HG03045 (cell line): ENCODE data around the gene TTC39B.

Experiments used
- ATAC-seq: cut with Tn5 transposase; IDR thresholded peaks from one replicate; pipeline ENCODE4 v1.9.1; 2021; ENCODE audit warnings: mild to moderate bottlenecking, moderate library complexity; ENCODE audit not compliant: unreplicated experiment

The TTC39B gene

DNA sequence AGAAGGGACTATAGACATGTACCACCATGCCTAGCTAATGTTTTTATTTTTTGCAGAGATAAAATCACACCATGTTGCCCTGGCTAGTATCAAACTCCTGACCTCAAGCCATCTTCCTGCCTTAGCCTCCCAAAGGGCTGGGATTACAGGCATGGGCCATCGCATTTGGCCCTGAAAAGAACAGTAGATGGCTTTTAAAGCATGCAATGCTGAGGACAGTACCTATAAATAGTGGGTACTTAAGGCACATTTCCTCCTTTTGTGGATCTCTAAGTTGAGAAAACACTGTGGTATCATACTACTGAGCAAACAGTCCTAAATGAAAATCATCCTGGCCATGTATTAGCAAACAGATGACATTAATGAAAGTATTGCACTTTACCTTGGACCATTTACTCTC is 119.4 kb downstream of the TTC39B start:
- no peak for ATAC-seq

DNA sequence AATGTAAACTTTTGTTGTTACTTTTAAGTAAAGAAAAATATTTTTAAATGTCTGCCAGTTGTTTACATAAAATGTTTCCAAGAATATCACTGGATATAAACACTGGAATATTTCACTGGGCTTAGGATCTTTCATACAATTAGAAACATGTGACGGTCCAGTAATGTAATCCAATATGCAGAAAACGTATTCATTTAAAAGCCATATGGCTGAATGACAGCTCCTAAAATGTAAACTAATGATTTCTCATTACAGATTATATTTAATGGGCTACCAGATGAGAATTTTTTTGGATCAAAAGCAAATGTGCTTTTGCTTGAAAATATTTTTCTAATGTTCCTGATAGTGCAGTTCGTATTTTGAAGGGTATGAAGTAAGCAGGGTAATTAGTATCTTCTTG is 124.3 kb downstream of the TTC39B start:
- ATAC-seq = no peak

DNA sequence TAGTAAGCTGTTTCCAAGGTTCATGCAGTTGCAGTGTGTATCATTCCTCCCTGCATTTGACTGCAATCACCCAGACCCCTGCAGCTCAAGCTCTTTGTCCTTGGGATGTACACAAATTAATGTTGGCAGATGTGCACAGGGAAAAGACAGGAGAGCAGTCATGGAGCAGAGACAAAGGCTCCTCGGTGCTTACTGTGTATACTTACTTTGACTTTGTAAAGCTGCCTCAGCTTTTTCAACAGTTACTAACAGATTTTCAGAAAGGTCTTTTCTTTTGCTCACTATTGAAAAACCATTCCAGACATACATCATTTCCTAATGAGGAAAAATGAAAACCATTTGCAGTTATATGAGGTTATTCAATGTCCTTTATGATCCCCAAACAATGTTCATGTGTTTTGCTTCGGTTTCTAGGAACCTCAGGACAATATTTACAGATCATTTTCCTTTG is 124.9 kb downstream of the TTC39B start:
- no peak for ATAC-seq

DNA sequence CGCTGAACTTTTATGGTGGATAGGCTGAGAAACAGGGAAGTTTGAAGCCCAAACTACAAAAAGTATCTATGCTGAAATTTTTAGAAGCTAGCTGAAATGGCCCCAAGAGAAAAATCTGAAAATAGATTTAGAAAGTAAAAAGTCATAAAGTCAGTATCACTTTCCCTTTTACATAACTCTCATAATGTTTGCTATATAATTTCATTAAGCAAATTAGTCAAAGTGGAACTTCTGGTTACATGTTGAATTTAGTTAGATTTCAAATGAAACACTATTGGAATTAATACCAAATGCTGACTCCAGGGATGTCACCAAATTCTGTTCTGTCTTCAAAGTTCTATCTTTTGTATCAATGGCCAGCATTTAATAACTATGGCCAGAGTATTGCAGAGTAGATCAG is 126.9 kb downstream of the TTC39B start:
- ATAC-seq = no peak

DNA sequence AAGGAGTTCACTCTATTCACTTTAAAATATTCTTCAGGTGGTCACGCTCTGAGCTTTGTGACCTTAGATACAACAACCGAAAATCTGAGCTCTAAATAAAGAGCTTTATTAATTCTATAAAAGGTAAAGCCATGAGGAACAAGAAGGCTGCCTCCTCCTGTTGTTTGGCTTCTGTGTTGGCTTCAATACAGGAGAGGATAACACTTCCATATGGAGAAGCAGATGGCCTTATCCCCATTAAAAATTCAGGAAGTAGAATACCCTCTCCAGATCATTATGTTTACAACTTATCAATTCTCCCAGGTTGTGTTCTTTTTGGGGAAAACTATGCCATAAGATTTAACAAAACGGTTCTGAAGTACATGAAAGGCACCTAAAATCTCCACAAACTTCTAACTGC is 128.4 kb downstream of the TTC39B start:
- ATAC-seq = no peak

DNA sequence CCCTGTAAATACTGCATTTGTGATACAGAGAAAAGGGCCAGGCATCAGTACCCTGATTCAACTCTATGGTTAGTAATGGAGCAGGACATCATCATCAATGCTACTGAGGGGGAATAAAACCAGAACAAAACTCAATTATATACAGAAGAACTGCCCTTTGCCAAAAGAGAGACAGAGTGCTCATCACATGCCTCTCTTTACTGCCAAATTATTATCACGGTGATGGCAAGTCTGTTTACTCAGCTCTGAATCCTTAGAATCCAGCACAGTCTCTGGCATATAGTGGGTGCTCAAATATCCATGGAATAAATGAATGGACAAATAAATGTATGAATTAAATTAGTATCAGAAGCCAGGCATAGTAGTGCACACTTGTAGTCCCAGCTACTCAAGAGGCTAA is 130.2 kb downstream of the TTC39B start:
- no peak for ATAC-seq

DNA sequence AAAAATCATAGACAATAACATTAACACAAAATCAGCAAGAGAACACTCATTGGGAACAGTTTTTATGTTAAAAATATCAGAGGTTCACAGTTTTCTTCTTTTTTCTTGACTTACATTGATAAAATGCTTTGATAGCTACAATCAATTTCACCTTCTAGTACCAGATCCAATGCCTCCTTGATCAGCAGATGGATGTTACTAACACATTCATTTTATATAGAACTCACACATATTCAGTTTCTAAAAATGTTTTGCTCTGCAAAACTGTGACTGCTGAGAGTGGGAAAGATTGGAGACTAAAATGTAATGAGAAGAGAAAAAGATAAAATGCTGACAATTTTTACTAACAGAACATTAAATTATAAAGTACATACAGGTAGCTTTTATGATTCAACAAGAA is 143.1 kb downstream of the TTC39B start:
- ATAC-seq = no peak

DNA sequence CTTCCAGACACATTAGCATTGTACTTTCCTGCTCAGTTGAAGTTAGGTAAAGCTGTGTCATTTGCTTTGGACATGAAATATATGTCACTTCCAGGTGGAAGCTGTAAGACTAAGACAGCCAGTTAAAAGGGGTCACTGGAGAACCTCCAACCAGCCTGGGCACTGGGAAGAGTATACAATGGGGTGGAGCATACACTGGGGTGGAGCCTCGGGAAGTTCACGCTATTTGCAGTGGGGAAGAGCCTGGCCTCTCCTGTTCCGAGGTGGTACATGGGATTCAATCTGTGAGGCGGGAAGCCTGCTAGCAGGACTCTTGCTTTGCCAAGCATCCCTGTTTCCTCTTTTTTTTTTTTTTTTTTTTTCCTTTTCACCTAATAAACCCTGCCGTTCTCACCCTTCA is 145.3 kb downstream of the TTC39B start:
- ATAC-seq = no peak

DNA sequence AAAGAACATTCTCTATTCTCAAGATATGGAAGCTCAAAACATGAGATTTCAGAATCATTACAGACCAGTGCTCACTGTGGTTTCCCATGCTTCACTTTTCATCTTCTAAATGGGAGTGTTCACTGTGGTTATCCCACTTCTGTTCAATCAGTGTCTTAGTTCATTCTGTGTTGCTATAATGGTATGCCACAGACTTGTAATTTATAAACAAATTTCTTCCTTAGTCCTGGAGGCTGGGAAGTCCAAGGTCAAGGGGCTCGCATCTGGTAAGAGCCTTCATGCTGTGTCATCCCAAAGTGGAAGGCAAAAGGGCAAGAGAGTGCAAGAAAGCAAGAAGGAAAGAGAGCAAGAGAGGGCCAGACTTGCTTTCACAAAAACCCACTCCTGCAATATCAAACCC is 146.3 kb downstream of the TTC39B start:
- no peak for ATAC-seq

DNA sequence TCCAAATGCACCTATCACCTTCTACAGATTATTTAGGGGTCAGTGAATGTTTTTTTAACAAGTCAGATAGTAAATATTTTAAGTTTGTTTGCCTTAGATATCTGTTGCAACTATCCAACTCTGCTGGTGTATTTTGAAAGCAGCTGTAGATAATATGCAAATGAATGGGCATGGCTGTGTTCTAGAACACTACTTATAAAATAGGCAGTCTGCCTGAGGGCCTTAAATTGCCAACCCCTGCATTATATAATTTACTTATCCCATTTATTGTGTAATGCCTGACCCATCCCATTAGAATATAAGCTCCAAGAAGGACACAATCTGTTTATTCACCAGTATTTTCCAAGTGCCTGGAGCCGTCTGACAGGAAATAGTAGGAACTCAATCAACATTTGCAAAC is 149.0 kb downstream of the TTC39B start:
- no peak for ATAC-seq

DNA sequence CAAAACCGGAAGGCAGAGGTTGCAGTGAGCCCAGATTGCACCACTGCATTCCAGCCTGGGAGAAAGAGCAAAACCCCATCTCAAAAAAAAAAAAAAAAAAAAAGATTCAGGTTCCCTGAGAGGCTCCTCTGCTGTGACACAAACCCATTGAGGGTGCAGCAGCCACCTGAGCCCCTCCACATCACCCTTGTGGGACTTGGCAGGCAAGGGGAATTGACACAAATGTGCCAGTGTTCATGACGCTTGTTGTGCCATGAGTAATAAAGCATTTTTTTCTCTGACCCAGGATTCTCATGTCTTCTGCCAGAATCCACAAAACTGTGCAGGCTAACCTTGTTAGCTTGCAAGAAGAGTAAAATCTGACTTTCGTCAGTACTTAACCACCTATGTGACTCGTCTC is 149.6 kb downstream of the TTC39B start:
- no peak for ATAC-seq

DNA sequence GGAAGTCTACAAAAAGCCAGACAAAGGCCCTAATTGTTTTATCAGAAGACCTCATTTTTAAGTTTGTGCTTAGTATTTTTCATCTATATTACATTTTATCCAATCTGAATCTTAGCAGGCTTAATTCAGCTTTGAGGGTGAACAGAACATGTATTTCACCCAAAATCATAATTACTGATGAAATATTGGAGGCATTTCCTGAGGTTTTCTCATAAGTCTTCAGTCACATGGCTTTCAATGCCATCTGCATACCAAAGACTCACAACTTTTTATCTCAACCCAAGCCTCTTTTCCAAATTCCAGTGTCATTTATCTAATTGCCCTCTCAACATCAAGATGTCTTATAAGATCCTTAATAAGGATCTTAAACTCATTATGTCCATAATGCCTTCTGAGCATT is 150.8 kb downstream of the TTC39B start:
- ATAC-seq = no peak

DNA sequence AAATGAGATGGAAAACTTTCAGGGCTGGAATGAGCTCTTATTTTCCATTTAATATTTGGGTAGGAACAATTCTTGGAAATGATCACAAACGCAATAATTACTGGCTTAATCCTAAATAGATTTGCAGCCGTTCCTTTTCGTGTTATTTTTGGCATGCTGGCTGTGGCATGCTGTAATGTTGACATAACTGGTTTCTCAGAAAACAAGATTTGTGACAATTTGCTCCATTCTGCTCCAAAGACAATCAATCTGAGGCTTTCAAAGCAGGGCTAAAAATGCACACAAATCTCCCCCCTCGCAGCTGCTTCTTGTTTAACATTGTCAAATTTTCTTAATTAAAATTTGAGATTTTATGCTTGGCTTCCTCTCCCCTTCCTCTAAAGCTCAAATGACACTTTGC is 151.2 kb downstream of the TTC39B start:
- ATAC-seq = no peak

DNA sequence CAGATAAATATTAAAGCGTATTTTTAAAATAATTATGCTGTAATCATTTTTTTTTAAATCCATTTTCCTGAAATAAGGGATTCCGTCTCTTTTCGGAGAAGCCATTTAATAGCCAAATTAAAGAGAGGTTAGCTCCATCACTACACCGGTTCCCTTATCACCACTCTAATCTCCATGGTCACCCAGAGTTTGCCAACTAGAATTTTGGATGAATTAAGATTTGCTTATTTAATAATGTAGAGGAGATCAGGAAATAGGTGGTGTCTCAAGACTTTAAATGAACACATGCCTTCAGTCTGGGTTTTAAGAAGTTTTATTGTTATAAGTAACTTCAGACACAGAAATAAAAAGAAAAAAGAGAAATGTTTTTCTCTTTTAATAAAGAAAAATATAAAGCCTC is 151.7 kb downstream of the TTC39B start:
- ATAC-seq = no peak

DNA sequence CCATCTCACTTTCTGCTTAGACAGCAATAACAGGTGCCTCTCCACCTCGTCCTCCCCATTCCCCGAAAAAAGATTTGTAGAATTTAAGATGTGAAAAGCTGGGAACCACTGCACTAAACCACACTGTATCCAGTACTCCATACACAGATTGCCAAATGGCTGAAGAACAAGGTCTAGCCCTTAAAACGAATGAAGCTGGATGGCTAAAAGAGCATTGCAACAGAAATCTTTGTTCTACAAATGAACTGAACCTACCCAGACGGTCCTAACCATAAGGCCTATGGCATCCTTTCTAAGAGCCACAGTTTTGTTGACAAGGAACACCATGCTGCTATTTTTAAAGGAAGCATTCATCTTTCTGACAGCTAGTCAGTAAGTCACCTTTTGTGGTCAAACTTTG is 152.3 kb downstream of the TTC39B start:
- no peak for ATAC-seq

DNA sequence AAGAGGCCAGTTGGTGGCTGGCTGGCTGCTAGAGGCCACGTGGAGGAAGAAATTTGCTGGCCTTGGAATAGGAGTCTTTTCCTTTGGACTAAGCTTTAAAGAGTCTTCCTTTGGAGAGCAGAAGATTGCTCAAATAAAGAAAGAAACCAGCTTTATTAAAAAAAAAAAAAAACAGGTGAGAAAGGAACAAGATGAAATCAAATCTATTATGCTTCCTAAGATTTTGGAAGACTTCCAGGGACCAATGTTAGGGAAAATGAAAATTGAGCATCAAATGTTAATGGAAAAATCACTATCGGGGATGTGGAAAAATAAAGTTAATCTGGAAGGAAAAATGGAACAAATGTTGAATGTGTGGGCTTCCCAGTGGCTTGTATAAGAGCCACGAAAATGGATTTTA is 153.1 kb downstream of the TTC39B start:
- ATAC-seq = no peak

DNA sequence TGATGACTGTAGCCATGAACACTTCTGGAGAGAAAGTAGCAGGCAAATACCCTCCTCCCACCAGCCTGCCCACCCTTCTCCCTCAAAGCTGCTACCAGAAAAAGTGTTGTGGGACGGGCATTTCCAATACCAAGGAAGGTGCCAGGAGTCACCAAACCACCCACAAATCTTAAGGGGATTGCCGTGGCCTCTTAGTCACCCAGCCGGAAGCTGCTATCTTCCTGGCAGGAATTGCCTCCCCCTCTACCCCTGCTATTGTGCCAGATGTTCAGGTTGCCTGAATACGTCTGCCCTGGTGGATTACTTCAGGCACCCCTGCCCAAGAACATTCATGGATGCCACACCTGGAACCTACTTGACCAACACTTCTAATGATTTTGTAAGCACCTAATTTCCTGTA is 156.1 kb downstream of the TTC39B start:
- no peak for ATAC-seq

DNA sequence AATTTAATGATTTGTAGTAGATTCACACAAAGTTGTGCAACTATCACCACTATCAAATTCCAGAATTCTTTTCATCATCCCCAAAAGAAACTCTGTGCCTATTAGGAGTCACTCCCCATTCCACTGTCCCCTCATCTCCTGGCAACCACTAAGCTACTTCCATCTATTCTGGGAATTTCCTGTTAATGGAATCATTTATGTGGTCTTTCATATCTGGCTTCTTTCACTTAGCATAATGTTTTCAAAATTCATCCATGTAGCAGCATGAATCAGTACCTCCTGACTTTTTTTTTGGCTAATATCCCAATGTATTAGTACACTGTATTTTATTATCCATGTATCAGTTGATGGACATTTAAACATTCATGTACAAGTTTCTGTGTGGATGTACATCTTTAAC is 157.6 kb downstream of the TTC39B start:
- ATAC-seq = no peak

DNA sequence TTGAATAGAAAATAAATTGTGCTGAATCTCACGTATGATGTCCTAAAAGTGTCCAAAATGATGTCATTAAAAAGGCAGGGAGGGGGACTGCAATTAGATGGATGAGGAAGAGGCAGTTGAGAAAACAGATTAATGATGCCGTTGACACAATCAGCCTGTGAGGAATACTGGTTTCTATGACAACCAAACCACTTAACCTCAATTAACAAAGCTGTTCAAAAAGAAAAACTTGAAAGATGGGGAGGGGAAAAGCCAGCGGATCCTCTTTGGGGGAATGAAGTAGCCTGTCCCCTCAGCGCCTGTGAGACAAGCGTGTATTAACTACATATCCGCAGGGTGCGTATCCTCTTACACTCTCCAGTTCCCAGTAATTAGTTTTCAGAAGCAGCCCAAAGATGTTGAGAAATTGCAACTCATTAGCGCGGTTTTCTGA is 160.7 kb downstream of the TTC39B start:
- no peak for ATAC-seq

DNA sequence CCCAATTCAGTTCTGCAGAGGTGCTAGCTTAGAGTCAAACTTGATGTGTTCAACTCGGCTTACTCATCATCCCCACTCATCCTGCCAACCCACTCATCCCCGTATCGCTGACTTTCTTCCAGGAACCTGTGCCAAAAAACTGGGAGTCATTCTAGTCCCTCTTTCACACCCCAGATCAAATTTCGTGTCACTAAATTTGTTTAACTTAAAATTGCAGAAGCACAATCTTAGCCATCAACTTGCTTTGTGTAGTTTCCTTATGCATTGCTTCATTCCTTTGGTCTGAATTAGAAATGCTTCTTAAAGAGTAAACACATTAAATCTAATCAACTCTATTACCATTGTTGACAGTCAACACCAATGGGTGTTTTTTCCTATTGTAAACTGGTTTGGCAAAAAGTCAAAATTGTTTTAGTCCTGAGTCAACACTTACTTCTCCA is 162.4 kb downstream of the TTC39B start:
- no peak for ATAC-seq

DNA sequence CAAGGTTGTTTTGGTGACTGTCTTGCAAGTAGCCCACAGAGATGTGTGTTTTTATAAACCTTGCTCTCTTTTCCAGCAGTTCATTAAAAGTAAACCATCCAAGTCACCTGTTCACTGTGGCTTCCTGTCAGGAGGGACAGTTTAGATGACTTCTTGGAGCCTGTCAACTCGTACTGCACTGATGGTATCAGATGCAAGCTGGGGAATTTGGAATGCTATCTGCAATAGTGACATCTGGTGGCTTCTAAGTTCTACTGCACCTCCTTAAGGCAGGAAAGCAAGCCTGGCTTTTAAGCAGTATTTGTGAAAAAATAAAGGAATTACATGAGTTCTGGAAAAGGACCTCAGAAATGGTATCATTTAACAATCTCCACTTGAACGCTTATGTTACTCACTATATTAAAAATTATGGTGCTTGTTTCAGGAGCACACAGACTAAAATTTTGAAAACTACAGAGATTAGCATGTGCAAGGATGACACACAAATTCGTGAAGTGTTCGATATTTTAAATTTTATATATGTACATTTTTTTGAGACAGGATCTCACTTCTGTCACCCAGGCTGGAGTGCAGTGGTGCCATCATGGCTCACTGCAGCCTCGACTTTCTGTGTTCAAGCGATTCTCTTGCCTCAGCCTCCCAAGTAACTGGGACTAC is 164.0 kb downstream of the TTC39B start:
- ATAC-seq = peak; percentile 86

DNA sequence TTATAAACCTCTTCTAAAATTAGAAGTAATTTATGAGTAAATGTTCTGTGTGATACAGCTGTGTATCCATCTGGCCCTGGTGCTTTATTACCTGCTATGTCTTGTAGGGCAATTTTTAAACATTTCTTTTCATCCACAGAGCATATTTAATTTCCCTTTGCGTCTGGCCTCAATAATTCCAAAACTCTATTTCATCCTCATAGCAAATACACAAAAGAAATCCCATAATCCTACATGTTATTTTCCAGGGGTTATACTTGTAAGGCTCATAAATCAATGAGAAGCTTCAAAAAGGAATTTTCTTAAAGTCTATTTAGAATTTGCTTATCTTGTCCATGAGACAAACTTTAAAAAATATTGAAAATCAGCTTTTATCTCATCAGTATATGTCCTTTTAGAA is 167.0 kb downstream of the TTC39B start:
- no peak for ATAC-seq

DNA sequence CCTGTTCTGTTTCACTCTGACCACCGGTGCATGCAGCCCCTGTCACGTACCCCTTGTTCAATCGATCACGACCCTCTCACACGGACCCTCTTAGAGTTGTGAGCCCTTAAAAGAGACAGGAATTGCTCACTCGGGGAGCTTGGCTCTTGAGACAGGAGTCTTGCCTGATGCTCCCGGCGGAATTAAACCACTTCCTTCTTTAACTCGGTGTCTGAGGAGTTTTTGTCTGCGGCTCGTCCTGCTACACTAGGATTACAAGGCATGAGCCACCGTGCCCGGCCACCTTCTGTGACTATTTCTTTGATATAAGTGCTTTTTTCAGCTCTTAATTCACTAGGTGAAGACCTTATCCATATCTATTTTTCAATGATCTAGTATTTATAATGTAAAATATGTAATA is 167.5 kb downstream of the TTC39B start:
- ATAC-seq = no peak

DNA sequence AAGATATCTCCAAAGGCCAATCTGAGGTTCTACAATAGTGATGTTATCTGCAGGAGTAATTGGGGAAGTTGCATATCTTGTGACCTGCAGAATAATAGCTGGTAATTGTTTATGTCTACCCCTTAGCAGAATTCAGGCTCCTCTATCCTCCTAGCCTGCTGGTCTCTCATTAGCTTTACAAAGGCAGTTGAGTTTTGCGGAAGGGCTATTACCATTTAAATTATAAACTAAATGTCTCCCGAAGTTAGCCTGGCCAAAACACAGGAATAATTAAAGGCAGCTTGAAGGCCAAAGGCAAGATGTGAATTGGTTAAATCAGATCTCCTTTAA is 168.7 kb downstream of the TTC39B start:
- no peak for ATAC-seq
